GM19351 (cell line): ENCODE results near the gene RABGAP1L.
"Not testable (repeated sequence)": the region's sequence is repeated elsewhere in the genome, so short reads cannot be mapped to it uniquely, and the experiment has no call there.

Experiments
- ATAC-seq: cut with Tn5 transposase; IDR thresholded peaks from one replicate; pipeline ENCODE4 v1.9.1; 2021; ENCODE audit warnings: mild to moderate bottlenecking, moderate library complexity; ENCODE audit not compliant: unreplicated experiment

Gene RABGAP1L

GRCh38 chr1:174999936-175000696 is 840.8 kb downstream of the RABGAP1L start, which contains the start of gene CACYBP:
CACYBP (plus strand) TSS chr1:174999947; CDS start chr1:175000181, 234 bp downstream.
- no peak for ATAC-seq

GRCh38 chr1:175000697-175001187 is 841.4 kb downstream of the RABGAP1L start:
- ATAC-seq: no peak

- ATAC-seq: no peak
Observed at GRCh38 chr1:175002910-175003517, 843.7 kb downstream of the RABGAP1L start.

- ATAC-seq: no peak
Observed at GRCh38 chr1:175003521-175003920, 844.2 kb downstream of the RABGAP1L start.

GRCh38 chr1:175005085-175005783 is 845.9 kb downstream of the RABGAP1L start:
- ATAC-seq: no peak

- ATAC-seq: no peak
Observed at GRCh38 chr1:175009532-175009931, 850.2 kb downstream of the RABGAP1L start.

GRCh38 chr1:175013445-175013844 is 854.1 kb downstream of the RABGAP1L start:
- ATAC-seq: no peak

GRCh38 chr1:175015243-175015642 is 855.9 kb downstream of the RABGAP1L start:
- no peak for ATAC-seq

GRCh38 chr1:175019524-175019923 is 860.2 kb downstream of the RABGAP1L start:
- no peak for ATAC-seq

GRCh38 chr1:175023043-175023921 is 864.0 kb downstream of the RABGAP1L start, which contains the start of gene MRPS14:
MRPS14 (minus strand) TSS chr1:175023425; CDS start chr1:175023408, 17 bp downstream.
- ATAC-seq: peak; percentile 85

- ATAC-seq: not testable (repeated sequence)
Observed at GRCh38 chr1:175023922-175024242, 864.6 kb downstream of the RABGAP1L start.

GRCh38 chr1:175024773-175025172 is 865.5 kb downstream of the RABGAP1L start:
- no peak for ATAC-seq

GRCh38 chr1:175033953-175034352 is 874.6 kb downstream of the RABGAP1L start:
- no peak for ATAC-seq

GRCh38 chr1:175034775-175035174 is 875.5 kb downstream of the RABGAP1L start:
- no peak for ATAC-seq

GRCh38 chr1:175035865-175036264 is 876.5 kb downstream of the RABGAP1L start:
- ATAC-seq: no peak

- no peak for ATAC-seq
Observed at GRCh38 chr1:175036476-175036875, 877.2 kb downstream of the RABGAP1L start.

GRCh38 chr1:175037416-175037815 is 878.1 kb downstream of the RABGAP1L start:
- no peak for ATAC-seq

- ATAC-seq: no peak
Observed at GRCh38 chr1:175040324-175040879, 881.1 kb downstream of the RABGAP1L start.

- ATAC-seq: no peak
Observed at GRCh38 chr1:175042650-175043049, 883.3 kb downstream of the RABGAP1L start.

- no peak for ATAC-seq
Observed at GRCh38 chr1:175043824-175044223, 884.5 kb downstream of the RABGAP1L start.
